Osteoblast (primary cell): Measurements from ENCODE around the gene C3orf18. TPM values are rescaled to one million over a fixed set of nuclear protein-coding genes. Genes with fewer than 3 reads are reported as not detected.
A peak's percentile ranks its signal among the peaks of the same experiment; 100 is the strongest.

ENCODE experiments used
- DNase-seq: peaks from one replicate; pipeline ENCODE4 v3.0.0; 2011; ENCODE audit warnings: low spot score, mixed read lengths; ENCODE audit not compliant: insufficient read length; ENCODE audit errors: missing footprints
- H2AFZ ChIP-seq: 2 replicates; pipeline ENCODE4 v1.6.0; 2011; ENCODE audit warnings: mild to moderate bottlenecking, low read length
- H3K27ac ChIP-seq: 2 replicates; pipeline ENCODE4 v1.5.1; 2011; ENCODE audit warnings: mild to moderate bottlenecking, low read depth, low read length, moderate library complexity
- H3K27me3 ChIP-seq: 2 replicates; pipeline ENCODE4 v1.6.0; 2012; ENCODE audit warnings: mild to moderate bottlenecking, control low read depth, inconsistent platforms, low read length, moderate library complexity; ENCODE audit not compliant: insufficient read depth
- H3K36me3 ChIP-seq: 2 replicates; pipeline ENCODE4 v1.5.1; 2011; ENCODE audit warnings: mild to moderate bottlenecking, low read length, control low read depth, moderate library complexity; ENCODE audit not compliant: insufficient read depth
- H3K4me1 ChIP-seq: 2 replicates; pipeline ENCODE4 v1.5.1; 2011; ENCODE audit warnings: mild to moderate bottlenecking, low read length, control low read depth, moderate library complexity; ENCODE audit not compliant: insufficient read depth
- H3K4me2 ChIP-seq: 2 replicates; pipeline ENCODE4 v1.6.0; 2011; ENCODE audit warnings: mild to moderate bottlenecking, low read length; ENCODE audit not compliant: insufficient read depth
- H3K4me3 ChIP-seq: fragments of 200-600 bp; sonication (generic); 3 replicates; pipeline ENCODE4 v1.5.1; 2012; ENCODE audit warnings: mild to moderate bottlenecking, low read length, inconsistent platforms; ENCODE audit not compliant: insufficient read depth
- H3K79me2 ChIP-seq: 2 replicates; pipeline ENCODE4 v1.6.0; 2012; ENCODE audit warnings: mild to moderate bottlenecking, low read length, control low read depth, inconsistent platforms; ENCODE audit not compliant: insufficient read depth
- H3K9me3 ChIP-seq: 2 replicates; pipeline ENCODE4 v1.5.1; 2011; ENCODE audit warnings: low read depth, low read length, control low read depth
- H4K20me1 ChIP-seq: 2 replicates; pipeline ENCODE4 v1.6.0; 2012; ENCODE audit warnings: mild to moderate bottlenecking, low read length, control low read depth; ENCODE audit not compliant: insufficient read depth
- CTCF ChIP-seq: IDR thresholded peaks from 2 replicates; pipeline ENCODE4 v1.5.1; 2011; ENCODE audit warnings: mild to moderate bottlenecking, low read depth, low read length, moderate library complexity; ENCODE audit errors: extremely low read depth
- total RNA-seq: library from RNA; depleted of rRNA; stranded (reverse); fragments of >200 nt; gene quantifications from 2 replicates; pipeline ENCODE4 v1.2.3, GENCODE V29; 2012

C3orf18 gene
- total RNA-seq, 1 donor: 18.8 TPM

GRCh38 chr3:50599115-50599715 is 31.7 kb upstream of the C3orf18 start:
- H2AFZ ChIP-seq: no peak overlapping the region
- no peak overlapping the region for H3K27ac ChIP-seq
- no peaks in the 10 kb centered on the region for H3K27me3 ChIP-seq
- no peak for TF ChIP-seq CTCF
- DNase-seq: peak; percentile 48
- no peaks in the 10 kb centered on the region for H4K20me1 ChIP-seq
- H3K4me2 ChIP-seq: no peak overlapping the region
- H3K4me3 ChIP-seq: no peak overlapping the region
- H3K79me2 ChIP-seq: no peaks in the 10 kb centered on the region
- H3K4me1 ChIP-seq: peaks cover 29% of the 10 kb centered on the region
- no peaks in the 10 kb centered on the region for H3K9me3 ChIP-seq
- no peaks in the 10 kb centered on the region for H3K36me3 ChIP-seq

- H3K27me3 ChIP-seq: no peaks in the 10 kb centered on the region
- H3K4me3 ChIP-seq: no peak overlapping the region
- H3K36me3 ChIP-seq: no peaks in the 10 kb centered on the region
- peaks cover 13% of the 10 kb centered on the region for H3K4me1 ChIP-seq
- no peaks in the 10 kb centered on the region for H3K9me3 ChIP-seq
- TF ChIP-seq CTCF: no peak
- no peak overlapping the region for H3K4me2 ChIP-seq
- no peak overlapping the region for H2AFZ ChIP-seq
- no peaks in the 10 kb centered on the region for H3K79me2 ChIP-seq
- H3K27ac ChIP-seq: no peak overlapping the region
- H4K20me1 ChIP-seq: no peaks in the 10 kb centered on the region
- peak; percentile 57 for DNase-seq
These were observed 26.8 kb upstream of the C3orf18 start for GRCh38 chr3:50594253-50594785.

DNA sequence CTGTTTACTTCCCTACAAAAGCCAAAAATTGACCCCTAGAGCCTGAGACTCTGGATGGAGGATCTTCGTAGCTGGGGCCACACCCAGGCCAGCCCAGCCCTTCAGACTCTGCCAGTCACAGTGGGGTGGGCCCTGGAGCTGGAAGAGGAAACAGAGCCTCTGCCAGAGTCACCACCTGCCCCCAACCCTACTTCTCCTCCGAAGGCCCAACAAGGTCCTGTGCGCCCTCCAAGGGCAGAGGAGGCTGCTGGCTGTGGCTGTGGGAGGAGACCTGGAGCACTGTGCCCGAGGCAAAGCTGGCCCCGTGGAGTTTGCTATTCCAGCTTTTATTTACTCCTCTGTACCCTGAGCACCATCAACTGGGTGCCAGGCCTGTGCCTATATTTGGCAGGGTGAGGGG is 25.0 kb upstream of the C3orf18 start:
- no peaks in the 10 kb centered on the region for H3K36me3 ChIP-seq
- no peak for TF ChIP-seq CTCF
- DNase-seq: no peak
- H3K27me3 ChIP-seq: no peaks in the 10 kb centered on the region
- H3K4me3 ChIP-seq: no peak overlapping the region
- peaks cover 26% of the 10 kb centered on the region for H3K4me1 ChIP-seq
- H3K79me2 ChIP-seq: no peaks in the 10 kb centered on the region
- no peak overlapping the region for H3K27ac ChIP-seq
- H4K20me1 ChIP-seq: no peaks in the 10 kb centered on the region
- H3K4me2 ChIP-seq: no peak overlapping the region
- no peak overlapping the region for H2AFZ ChIP-seq
- H3K9me3 ChIP-seq: no peaks in the 10 kb centered on the region

DNA sequence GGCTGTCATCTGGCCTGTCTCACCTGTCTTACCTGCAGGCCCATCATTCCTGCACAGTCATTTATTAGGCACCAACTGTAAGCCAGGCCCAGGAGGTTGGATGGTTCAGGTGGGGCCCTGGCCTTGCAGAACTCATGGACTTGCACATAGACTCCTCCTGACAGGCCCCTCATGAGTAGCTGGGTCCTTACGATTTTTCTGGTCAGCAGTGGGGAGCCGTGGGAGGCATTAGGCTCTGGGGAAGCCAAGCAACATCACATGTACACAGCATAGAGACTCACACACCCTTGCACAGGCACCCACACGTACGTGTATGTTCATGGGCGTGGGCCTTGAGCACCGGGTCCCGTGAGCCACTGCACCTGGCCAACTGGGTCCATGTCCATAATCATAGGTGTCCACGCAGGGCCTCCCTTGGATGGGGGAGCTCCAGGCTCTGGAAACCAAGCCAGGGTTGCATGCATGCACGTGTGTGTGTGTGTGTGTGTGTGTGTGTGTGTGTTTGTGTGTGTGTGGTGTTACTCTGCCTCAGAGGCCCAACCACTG is 23.7 kb upstream of the C3orf18 start:
- no peak overlapping the region for H3K27ac ChIP-seq
- H3K27me3 ChIP-seq: no peaks in the 10 kb centered on the region
- H3K36me3 ChIP-seq: no peaks in the 10 kb centered on the region
- no peak overlapping the region for H3K4me3 ChIP-seq
- H3K79me2 ChIP-seq: no peaks in the 10 kb centered on the region
- peak; percentile 80 for DNase-seq
- H3K4me2 ChIP-seq: peak overlapping the region; percentile 26
- no peak for TF ChIP-seq CTCF
- H2AFZ ChIP-seq: no peak overlapping the region
- H3K9me3 ChIP-seq: no peaks in the 10 kb centered on the region
- H3K4me1 ChIP-seq: peaks cover 32% of the 10 kb centered on the region
- no peaks in the 10 kb centered on the region for H4K20me1 ChIP-seq
